NCI-H2081 (cell line): ENCODE results near the gene STAP2.
"Not testable (repeated sequence)": the region's sequence is repeated elsewhere in the genome, so short reads cannot be mapped to it uniquely, and the experiment has no call there.

ENCODE experiments used
- DNase-seq, 2 experiments: peaks; one replicate each; lab custom pipeline; 2025; lab: John Stamatoyannopoulos, UW

STAP2 gene

GRCh38 chr19:4298810-4299550 is 39.6 kb downstream of the STAP2 start:
- DNase-seq, result no peak

- no peak for DNase-seq
Measured at GRCh38 chr19:4297901-4298809, 40.5 kb downstream of the STAP2 start.

GRCh38 chr19:4295972-4296771 is 42.5 kb downstream of the STAP2 start:
- DNase-seq, result peak; percentile 88 to 92

- no peak for DNase-seq
Measured at GRCh38 chr19:4294389-4294788, 44.2 kb downstream of the STAP2 start.

- no peak for DNase-seq
Measured at GRCh38 chr19:4292515-4292914, 46.1 kb downstream of the STAP2 start.

GRCh38 chr19:4291184-4291732 is 47.4 kb downstream of the STAP2 start:
- DNase-seq, result no peak

- DNase-seq, result no peak
Measured at GRCh38 chr19:4288091-4288777, 50.4 kb downstream of the STAP2 start.

- DNase-seq, result not testable (repeated sequence)
Measured at GRCh38 chr19:4286141-4286540, 52.5 kb downstream of the STAP2 start.

- DNase-seq, result no peak
Measured at GRCh38 chr19:4284974-4285373, 53.7 kb downstream of the STAP2 start.

GRCh38 chr19:4284176-4284958 is 54.3 kb downstream of the STAP2 start:
- DNase-seq, result peak in 1 of 2 experiments; percentile 11

GRCh38 chr19:4279530-4280422 is 58.9 kb downstream of the STAP2 start:
- no peak for DNase-seq

GRCh38 chr19:4279267-4279529 is 59.4 kb downstream of the STAP2 start:
- DNase-seq, result no peak

GRCh38 chr19:4278419-4279266 is 60.0 kb downstream of the STAP2 start, which contains the start of gene SHD:
TSS of gene SHD (plus strand) at chr19:4279266. CDS start at chr19:4280064, 798 bp downstream.
- DNase-seq, result no peak

- no peak for DNase-seq
Measured at GRCh38 chr19:4278010-4278409, 60.6 kb downstream of the STAP2 start.

GRCh38 chr19:4277191-4277696 is 61.4 kb downstream of the STAP2 start:
- no peak for DNase-seq

- DNase-seq, result not testable (repeated sequence)
Measured at GRCh38 chr19:4274321-4274686, 64.3 kb downstream of the STAP2 start.
